GM12878 (cell line): Measurements from ENCODE around the gene TMEM87A. TPM values are rescaled to one million over a fixed set of nuclear protein-coding genes. Genes with fewer than 3 reads are reported as not detected.

Experiments
- ATAC-seq: fragments of 200-7000 bp; cut with Tn5 transposase; 3 replicates; pipeline ENCODE4 v1.9.1; 2020; ENCODE audit warnings: mild to moderate bottlenecking, moderate library complexity
- BruUV-seq: library from RNA; stranded (reverse); fragments of 400-500 nt; replicated peaks from 2 replicates; lab custom pipeline; 2021; lab: Mats Ljungman, UMichigan
- CTCF ChIA-PET: fragments of 300-600 bp; sonication (Branson Sonifier 250); formaldehyde crosslinking; extraction: SDS; loops from one replicate; lab custom pipeline; 2021; ENCODE audit warnings: inconsistent platforms; lab: Yijun Ruan, JAX
- POLR2A ChIA-PET: fragments of 350-600 bp; formaldehyde crosslinking; extraction: SDS; loops from one replicate; lab custom pipeline; 2021; ENCODE audit warnings: inconsistent platforms; lab: Charles Lee
- RAD21 ChIA-PET: fragments of 300-600 bp; sonication (Branson Sonifier 250); formaldehyde crosslinking; loops from one replicate; lab custom pipeline; 2023; ENCODE audit warnings: antibody characterized with exemption; ENCODE audit not compliant: unreplicated experiment; lab: Charles Lee
- SMC1A ChIA-PET: fragments of 300-600 bp; sonication (Branson Sonifier 250); formaldehyde crosslinking; loops from one replicate; lab custom pipeline; 2023; ENCODE audit not compliant: unreplicated experiment, uncharacterized antibody; lab: Charles Lee
- DNase-seq: peaks from one replicate; pipeline ENCODE4 v3.0.0-alpha.2; 2011; ENCODE audit warnings: low read depth, low spot score
- FAIRE-seq: peaks from 3 replicates; lab custom pipeline; 2011; peaks lifted over from hg19 to GRCh38; lab: Jason Lieb, UNC
- H2AFZ ChIP-seq: 2 replicates; pipeline ENCODE4 v1.6.0; 2011; ENCODE audit warnings: low read depth, low read length, control low read depth; ENCODE audit not compliant: control insufficient read depth
- H3K27ac ChIP-seq: 2 replicates; pipeline ENCODE4 v1.5.1; 2011; ENCODE audit warnings: control low read depth; ENCODE audit not compliant: control insufficient read depth, insufficient read depth
- H3K27me3 ChIP-seq, 2 experiments: replicated peaks in 1 of 2; 2 replicates each; pipeline versions ENCODE4 v1.6.0 to v1.6.1; 2011; ENCODE audit warnings: low read length in 1 of 2; ENCODE audit not compliant: control insufficient read depth in 2 of 2, insufficient read depth in 2 of 2
- H3K36me3 ChIP-seq, 2 experiments: 2 replicates each; pipeline ENCODE4 v1.5.1; 2011; ENCODE audit warnings: low read length in 1 of 2; ENCODE audit not compliant: control insufficient read depth in 2 of 2, insufficient read depth in 2 of 2
- H3K4me1 ChIP-seq: 2 replicates; pipeline ENCODE4 v1.6.1; 2011; ENCODE audit warnings: mild to moderate bottlenecking, low read length, moderate library complexity, mixed read lengths; ENCODE audit not compliant: control insufficient read depth, insufficient read depth
- H3K4me2 ChIP-seq: 2 replicates; pipeline ENCODE4 v1.6.0; 2011; ENCODE audit warnings: control low read depth; ENCODE audit not compliant: control insufficient read depth, insufficient read depth
- H3K4me3 ChIP-seq: fragments of 200-600 bp; sonication (generic); 2 replicates; pipeline ENCODE4 v1.5.1; 2016
- H3K79me2 ChIP-seq: 2 replicates; pipeline ENCODE4 v1.6.0; 2011; ENCODE audit warnings: low read length; ENCODE audit not compliant: control insufficient read depth, insufficient read depth
- H3K9ac ChIP-seq: 2 replicates; pipeline ENCODE4 v1.8.0; 2011; ENCODE audit warnings: low read length, control low read depth, mixed read lengths; ENCODE audit not compliant: control insufficient read depth, insufficient read depth
- H3K9me3 ChIP-seq: replicated peaks from 3 replicates; pipeline ENCODE4 v1.5.1; 2011; ENCODE audit warnings: mild to moderate bottlenecking, low read length; ENCODE audit not compliant: control insufficient read depth, insufficient read depth
- H4K20me1 ChIP-seq: 2 replicates; pipeline ENCODE4 v1.6.0; 2011; ENCODE audit not compliant: control insufficient read depth, insufficient read depth
- DPF2 ChIP-seq: fragments of 450-650 bp; IDR thresholded peaks from 2 replicates; pipeline ENCODE4 v1.6.1; 2017; ENCODE audit warnings: mild to moderate bottlenecking
- EP300 ChIP-seq, 2 experiments: fragments of 150-350 bp in 1 of 2; IDR thresholded peaks; 2 replicates each; pipeline ENCODE4 v1.6.1; 2011 to 2012; ENCODE audit warnings: low read depth in 2 of 2, low read length in 2 of 2, borderline replicate concordance in 1 of 2, improper control_type of control experiment in 1 of 2, inconsistent platforms in 1 of 2; ENCODE audit not compliant: control insufficient read depth in 1 of 2
- GATAD2B ChIP-seq: fragments of 450-650 bp; conservative IDR thresholded peaks from 2 replicates; pipeline ENCODE4 v1.6.1; 2017; ENCODE audit warnings: low read depth, mild to moderate bottlenecking, moderate library complexity
- HDAC2 ChIP-seq: fragments of 200-600 bp; sonication (generic); IDR thresholded peaks from 2 replicates; pipeline ENCODE4 v1.6.1; 2017
- HDAC6 ChIP-seq: fragments of 200-600 bp; sonication (generic); IDR thresholded peaks from one replicate; pipeline ENCODE4 v1.8.0; 2017; ENCODE audit warnings: antibody characterized with exemption; ENCODE audit not compliant: unreplicated experiment
- IKZF1 ChIP-seq: fragments of 450-650 bp; conservative IDR thresholded peaks from 2 replicates; pipeline ENCODE4 v1.6.1; 2017; ENCODE audit warnings: antibody characterized with exemption, mild to moderate bottlenecking
- KDM1A ChIP-seq: fragments of 200-600 bp; sonication (generic); IDR thresholded peaks from 2 replicates; pipeline ENCODE4 v1.6.1; 2016; ENCODE audit warnings: borderline replicate concordance
- SKIL ChIP-seq: fragments of 450-650 bp; IDR thresholded peaks from 2 replicates; pipeline ENCODE4 v1.6.1; 2017; ENCODE audit warnings: mild to moderate bottlenecking, low read depth, inconsistent platforms; ENCODE audit not compliant: poor library complexity, severe bottlenecking
- ZNF274 ChIP-seq: IDR thresholded peaks from one replicate; pipeline ENCODE4 v1.8.0; 2011; ENCODE audit not compliant: insufficient read length, insufficient read depth
- ZNF384 ChIP-seq: IDR thresholded peaks from 2 replicates; pipeline ENCODE4 v1.6.1; 2012; ENCODE audit warnings: low read depth, mild to moderate bottlenecking, low read length, improper control_type of control experiment, borderline replicate concordance
- WGBS: methylation state at CpG from one replicate; pipeline ENCODE4 v1.1.6; 2016; ENCODE audit warnings: low lambda C conversion rate; ENCODE audit not compliant: insufficient replicate concordance, insufficient coverage; ENCODE audit errors: missing lambda C conversion rate; 5-methylcytosine and 5-hydroxymethylcytosine counted together
- in situ Hi-C: fragments of 300-500 bp; cut with MboI; formaldehyde crosslinking; loops from 9 replicates; pipeline ENCODE4 v1.14.3; 2018; ENCODE audit warnings: mixed read lengths
- intact Hi-C: fragments of 100-400 bp; cut with micrococcal nuclease; formaldehyde crosslinking; loops from one replicate; pipeline ENCODE4 v1.14.2; 2022; ENCODE audit not compliant: unreplicated experiment
- polyA plus RNA-seq, 11 experiments: library from polyadenylated mRNA; depleted of rRNA in 4 of 11; unstranded in 6 of 11; stranded (reverse) in 5 of 11; fragments of >200 nt; fragmentation: Nextera tagmentation in 4 of 11; fragmentation: Illumina TruSeq in 1 of 11; extraction: Ambion mirVana in 4 of 11; extraction: Trizol in 1 of 11; gene quantifications; 1 replicate in 1 of 11; 2 replicates in 10 of 11; pipeline versions ENCODE4 v1.2.1 to v1.2.3, GENCODE V29; 2011 to 2016; ENCODE audit warnings: inconsistent platforms in 2 of 11, missing spikeins in 2 of 11, low read depth in 1 of 11
- total RNA-seq, 4 experiments: library from RNA; depleted of rRNA in 3 of 4; stranded (reverse); fragments of >200 nt in 3 of 4; fragmentation: Illumina TruSeq in 1 of 4; extraction: Trizol in 1 of 4; gene quantifications; 2 replicates each; pipeline versions ENCODE4 v1.2.1 to v1.2.3, GENCODE V29; 2013 to 2021
- TF ChIP-seq, protein P1 (sequence below): IDR thresholded peaks from 2 replicates; pipeline ENCODE4 v1.6.1; 2012; ENCODE audit warnings: low read depth, low read length, improper control_type of control experiment

TMEM87A gene
- total and polyA plus RNA-seq, 10 of the 15 experiments (the other 5 are each of a cell fraction or from before 2014, with no cell fraction given) = 18.2 to 53.2 (median 33.4) TPM

GRCh38 chr15:42313463-42313862 is 40.2 kb upstream of the TMEM87A start:
- SMC1A ChIA-PET = no interaction called here
- Histone ChIP-seq H3K9ac (no peak overlapping the region), H3K4me3 (no peak overlapping the region), H3K79me2 (no peaks in the 10 kb centered on the region), H3K9me3 (no peaks in the 10 kb centered on the region), H3K27ac (no peak overlapping the region), H3K36me3 (peaks cover 0 to 4% of the 10 kb centered on the region in 2 experiments; a peak in 2 of 4 replicates), H2AFZ (no peak overlapping the region), H3K27me3 (no peaks in the 10 kb centered on the region), H3K4me1 (no peaks in the 10 kb centered on the region), H4K20me1 (no peaks in the 10 kb centered on the region), H3K4me2 (no peak overlapping the region)
- intact Hi-C loops = no loop called here
- FAIRE-seq (no peak), DNase-seq (no peak), ATAC-seq (no peak; the same call in 2 of the 3 replicates)
- WGBS = 28% methylated on average over 3 of the region's 3 CpGs
- TF ChIP-seq GATAD2B = no peak
- TF ChIP-seq KDM1A = no peak
- no peak for TF ChIP-seq IKZF1
- no peak for TF ChIP-seq DPF2
- TF ChIP-seq HDAC2 = no peak
- in situ Hi-C loops = no loop called here
- CTCF ChIA-PET = interaction anchor here (0.8 kb wide), 1 partner anchor 92 kb away, joined by 3 read pairs; no protein-coding TSS in a partner anchor
- POLR2A ChIA-PET = no interaction called here
- RAD21 ChIA-PET = no interaction called here
- no TSS peak for BruUV-seq

DNA sequence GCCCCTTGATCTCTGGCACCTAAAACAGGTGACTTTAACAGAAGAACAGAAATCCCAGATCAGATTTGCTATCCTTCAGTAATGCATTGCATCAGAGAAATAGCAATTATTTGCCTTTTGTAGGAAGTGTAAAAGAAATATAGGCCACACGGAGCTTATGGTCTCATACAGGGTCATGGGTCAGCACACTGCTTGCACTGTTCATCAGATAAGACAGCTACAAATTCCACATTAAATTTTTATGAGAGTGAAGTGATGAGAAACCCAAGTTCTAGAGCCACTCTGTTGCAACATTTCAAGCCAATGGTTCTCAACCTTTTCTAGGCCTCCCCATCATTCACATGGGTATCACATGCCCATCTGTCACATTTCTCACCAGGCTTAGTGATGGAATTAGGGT is 33.4 kb upstream of the TMEM87A start:
- Histone ChIP-seq H3K9me3 (no peaks in the 10 kb centered on the region), H3K4me2 (no peak overlapping the region), H3K27me3 (no peaks in the 10 kb centered on the region), H3K9ac (no peak overlapping the region), H3K36me3 (peaks cover 0 to 9% of the 10 kb centered on the region in 2 experiments; a peak in 1 of 4 replicates), H3K27ac (no peak overlapping the region), H3K79me2 (no peaks in the 10 kb centered on the region), H4K20me1 (no peaks in the 10 kb centered on the region), H3K4me3 (no peak overlapping the region), H3K4me1 (no peaks in the 10 kb centered on the region), H2AFZ (no peak overlapping the region)
- WGBS = 39% methylated on average over 1 of the region's 1 CpG
- ChIA-PET POLR2A (interaction anchor here (0.5 to 0.6 kb wide), 2 partner anchors 338 to 710 kb away, joined by 3 to 5 read pairs; no protein-coding TSS in a partner anchor), CTCF (interaction anchor here (2.1 kb wide), 1 partner anchor 79 kb away, joined by 4 read pairs; no protein-coding TSS in a partner anchor), RAD21 (no interaction called here), SMC1A (no interaction called here)
- in situ Hi-C loops = no loop called here
- no peak for TF ChIP-seq HDAC6
- TF ChIP-seq, protein P1, sequence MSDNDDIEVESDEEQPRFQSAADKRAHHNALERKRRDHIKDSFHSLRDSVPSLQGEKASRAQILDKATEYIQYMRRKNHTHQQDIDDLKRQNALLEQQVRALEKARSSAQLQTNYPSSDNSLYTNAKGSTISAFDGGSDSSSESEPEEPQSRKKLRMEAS = no peak
- no peak for TF ChIP-seq ZNF384
- TF ChIP-seq SKIL = no peak
- no peak for TF ChIP-seq EP300 (IDR thresholded peaks at IDR 0.05; ENCODE audit: borderline replicate concordance in 1 of 2, control insufficient read depth in 1 of 2, low read depth in 2 of 2, low read length in 2 of 2)
- TF ChIP-seq ZNF274 = no peak
- DNase-seq (no peak), ATAC-seq (no peak), FAIRE-seq (no peak)
- intact Hi-C loops = no loop called here
- BruUV-seq = no TSS peak
